ENCODE data around the gene DCUN1D4. TPM values are rescaled to one million over a fixed set of nuclear protein-coding genes. Genes with fewer than 3 reads are reported as not detected.

DCUN1D4 gene
- 31.5 and 32.6 TPM in 2 replicates for total RNA-seq

- Mint-ChIP-seq H3K27ac (peak within 1 kb of the TSS; percentile 96), H3K4me3 (ENCODE audit: low read depth) (peak within 1 kb of the TSS; percentile 91), H3K9me3 (no peaks in the 10 kb centered on the region), H3K36me3 (ENCODE audit: low read depth) (peaks cover 10% of the 10 kb centered on the region), H3K4me1 (ENCODE audit: low read depth) (peaks cover 16% of the 10 kb centered on the region), H3K27me3 (ENCODE audit: low read depth) (no peaks in the 10 kb centered on the region)
- intact Hi-C loops (cut with micrococcal nuclease): loop anchor here (1.0 to 5.0 kb wide), 4 partner anchors 55 to 1535 kb away; partner anchors contain the start of genes FIP1L1 and SGCB
- peak; percentile 98 for DNase-seq (ENCODE audit: low spot score)
Measured at GRCh38 chr4:51842554-51843308, at the start of gene DCUN1D4. Gene DCUN1D4 (plus strand): TSS chr4:51843153. CDS start chr4:51843243, 90 bp downstream.

GRCh38 chr4:51820443-51821234 lies 22.3 kb upstream of the DCUN1D4 start:
- Mint-ChIP-seq H3K4me1 (ENCODE audit: low read depth) (no peaks in the 10 kb centered on the region), H3K4me3 (ENCODE audit: low read depth) (no peak overlapping the region), H3K9me3 (peaks cover 24% of the 10 kb centered on the region), H3K36me3 (ENCODE audit: low read depth) (no peaks in the 10 kb centered on the region), H3K27ac (no peak overlapping the region), H3K27me3 (ENCODE audit: low read depth) (no peaks in the 10 kb centered on the region)
- intact Hi-C loops (cut with micrococcal nuclease): no loop called here
- DNase-seq (ENCODE audit: low spot score): no peak

- no peaks in the 10 kb centered on the region for H3K36me3 Mint-ChIP-seq (ENCODE audit: low read depth)
- DNase-seq (ENCODE audit: low spot score): no peak
- H3K4me3 Mint-ChIP-seq (ENCODE audit: low read depth): no peak overlapping the region
- H3K27me3 Mint-ChIP-seq (ENCODE audit: low read depth): no peaks in the 10 kb centered on the region
- H3K4me1 Mint-ChIP-seq (ENCODE audit: low read depth): no peaks in the 10 kb centered on the region
- intact Hi-C loops (cut with micrococcal nuclease): no loop called here
- H3K9me3 Mint-ChIP-seq: peaks cover 4% of the 10 kb centered on the region
- H3K27ac Mint-ChIP-seq: no peak overlapping the region
Measured at GRCh38 chr4:51825341-51825740, 17.6 kb upstream of the DCUN1D4 start.

DNA sequence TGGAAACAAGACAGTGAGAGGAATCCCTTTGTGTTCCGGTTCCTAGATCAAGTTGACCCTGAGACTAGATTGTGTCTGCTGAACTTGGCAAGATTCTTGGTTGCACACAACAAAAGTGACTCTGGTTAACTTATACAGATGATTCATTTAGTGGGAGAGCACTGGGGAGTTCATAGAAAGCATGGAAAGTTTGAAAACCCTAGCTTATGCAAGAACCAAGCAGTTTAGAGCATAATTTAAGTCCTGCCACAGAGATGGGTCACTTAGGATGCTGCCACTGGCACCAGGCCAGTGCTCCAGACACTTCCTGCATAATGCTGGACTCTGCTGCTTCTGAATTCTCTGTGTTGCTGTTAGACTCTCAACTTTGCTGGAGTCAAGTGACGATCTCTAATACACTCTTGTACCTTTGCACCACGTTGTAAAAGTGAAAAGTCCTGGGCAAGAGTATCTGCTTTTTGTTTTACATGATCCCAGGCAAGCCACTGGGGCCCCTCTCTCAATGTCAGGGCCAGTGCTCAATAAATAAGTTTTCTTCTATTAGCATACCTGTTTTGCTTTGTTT lies 12.7 kb upstream of the DCUN1D4 start:
- Mint-ChIP-seq H3K27ac (no peak overlapping the region), H3K4me1 (ENCODE audit: low read depth) (no peaks in the 10 kb centered on the region), H3K27me3 (ENCODE audit: low read depth) (no peaks in the 10 kb centered on the region), H3K36me3 (ENCODE audit: low read depth) (no peaks in the 10 kb centered on the region), H3K4me3 (ENCODE audit: low read depth) (no peak overlapping the region), H3K9me3 (no peaks in the 10 kb centered on the region)
- intact Hi-C loops (cut with micrococcal nuclease): no loop called here
- no peak for DNase-seq (ENCODE audit: low spot score)

- H3K4me1 Mint-ChIP-seq (ENCODE audit: low read depth): no peaks in the 10 kb centered on the region
- H3K4me3 Mint-ChIP-seq (ENCODE audit: low read depth): no peak overlapping the region
- H3K9me3 Mint-ChIP-seq: no peaks in the 10 kb centered on the region
- no peak overlapping the region for H3K27ac Mint-ChIP-seq
- H3K27me3 Mint-ChIP-seq (ENCODE audit: low read depth): no peaks in the 10 kb centered on the region
- peak; percentile 27 for DNase-seq (ENCODE audit: low spot score)
- intact Hi-C loops (cut with micrococcal nuclease): loop anchor here (1.0 kb wide), 1 partner anchor 195 kb away; no protein-coding TSS in a partner anchor
- no peaks in the 10 kb centered on the region for H3K36me3 Mint-ChIP-seq (ENCODE audit: low read depth)
Measured at GRCh38 chr4:51831133-51831532, 11.8 kb upstream of the DCUN1D4 start.

- H3K4me3 Mint-ChIP-seq (ENCODE audit: low read depth): no peak overlapping the region
- H3K27me3 Mint-ChIP-seq (ENCODE audit: low read depth): no peaks in the 10 kb centered on the region
- no peak overlapping the region for H3K27ac Mint-ChIP-seq
- intact Hi-C loops (cut with micrococcal nuclease): no loop called here
- no peak for DNase-seq (ENCODE audit: low spot score)
- H3K36me3 Mint-ChIP-seq (ENCODE audit: low read depth): no peaks in the 10 kb centered on the region
- H3K9me3 Mint-ChIP-seq: no peaks in the 10 kb centered on the region
- H3K4me1 Mint-ChIP-seq (ENCODE audit: low read depth): peaks cover 6% of the 10 kb centered on the region
Measured at GRCh38 chr4:51833236-51833635, 9.7 kb upstream of the DCUN1D4 start.

DNA sequence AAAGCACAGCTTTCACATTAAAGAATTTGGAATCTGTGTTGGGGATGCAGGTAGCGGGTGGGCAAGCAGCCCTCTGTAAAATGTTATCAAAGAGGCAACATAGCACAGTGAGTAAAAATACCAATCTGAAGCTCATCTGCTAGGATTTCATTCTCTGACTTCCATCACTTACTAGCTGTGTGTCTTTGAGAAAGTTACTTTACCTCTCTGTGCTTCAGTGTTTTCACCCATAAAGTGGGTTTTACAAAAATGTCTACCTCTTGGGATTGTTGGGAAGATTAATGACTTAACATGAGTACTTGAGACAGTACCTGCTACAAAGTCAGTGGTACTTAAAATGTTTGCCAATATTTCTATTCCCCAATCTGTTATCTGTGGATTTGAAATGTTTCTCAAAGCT lies 7.9 kb upstream of the DCUN1D4 start:
- H3K27me3 Mint-ChIP-seq (ENCODE audit: low read depth): no peaks in the 10 kb centered on the region
- no peaks in the 10 kb centered on the region for H3K9me3 Mint-ChIP-seq
- intact Hi-C loops (cut with micrococcal nuclease): no loop called here
- no peak for DNase-seq (ENCODE audit: low spot score)
- no peak overlapping the region for H3K27ac Mint-ChIP-seq
- no peaks in the 10 kb centered on the region for H3K36me3 Mint-ChIP-seq (ENCODE audit: low read depth)
- H3K4me3 Mint-ChIP-seq (ENCODE audit: low read depth): no peak overlapping the region
- peaks cover 6% of the 10 kb centered on the region for H3K4me1 Mint-ChIP-seq (ENCODE audit: low read depth)

DNA sequence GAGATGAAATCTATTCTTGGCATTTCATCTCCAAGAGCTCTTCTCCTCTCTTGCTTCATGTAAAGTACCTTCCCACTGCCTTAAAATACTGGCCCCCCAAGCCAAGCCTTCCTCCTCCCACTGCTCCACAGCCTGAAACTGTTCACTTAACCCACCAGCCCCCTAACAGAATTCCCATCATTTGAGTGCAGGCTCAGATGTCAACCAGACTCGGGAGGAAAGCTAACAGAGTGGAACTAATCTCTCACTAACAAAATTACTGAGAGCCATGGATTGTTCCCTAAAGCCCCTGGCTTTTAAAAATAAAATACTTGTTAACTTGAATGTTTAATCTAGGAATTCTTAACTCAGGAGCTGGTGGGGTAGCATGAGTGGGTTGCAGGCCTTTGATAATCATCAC lies 7.1 kb upstream of the DCUN1D4 start:
- Mint-ChIP-seq H3K9me3 (no peaks in the 10 kb centered on the region), H3K4me3 (ENCODE audit: low read depth) (no peak overlapping the region), H3K27ac (no peak overlapping the region), H3K4me1 (ENCODE audit: low read depth) (peaks cover 6% of the 10 kb centered on the region), H3K27me3 (ENCODE audit: low read depth) (no peaks in the 10 kb centered on the region), H3K36me3 (ENCODE audit: low read depth) (no peaks in the 10 kb centered on the region)
- DNase-seq (ENCODE audit: low spot score): no peak
- intact Hi-C loops (cut with micrococcal nuclease): no loop called here

- no peaks in the 10 kb centered on the region for H3K9me3 Mint-ChIP-seq
- no peak overlapping the region for H3K4me3 Mint-ChIP-seq (ENCODE audit: low read depth)
- DNase-seq (ENCODE audit: low spot score): no peak
- H3K4me1 Mint-ChIP-seq (ENCODE audit: low read depth): peaks cover 6% of the 10 kb centered on the region
- H3K27ac Mint-ChIP-seq: no peak overlapping the region
- intact Hi-C loops (cut with micrococcal nuclease): no loop called here
- no peaks in the 10 kb centered on the region for H3K27me3 Mint-ChIP-seq (ENCODE audit: low read depth)
- no peaks in the 10 kb centered on the region for H3K36me3 Mint-ChIP-seq (ENCODE audit: low read depth)
Measured at GRCh38 chr4:51836549-51836948, 6.4 kb upstream of the DCUN1D4 start.

DNA sequence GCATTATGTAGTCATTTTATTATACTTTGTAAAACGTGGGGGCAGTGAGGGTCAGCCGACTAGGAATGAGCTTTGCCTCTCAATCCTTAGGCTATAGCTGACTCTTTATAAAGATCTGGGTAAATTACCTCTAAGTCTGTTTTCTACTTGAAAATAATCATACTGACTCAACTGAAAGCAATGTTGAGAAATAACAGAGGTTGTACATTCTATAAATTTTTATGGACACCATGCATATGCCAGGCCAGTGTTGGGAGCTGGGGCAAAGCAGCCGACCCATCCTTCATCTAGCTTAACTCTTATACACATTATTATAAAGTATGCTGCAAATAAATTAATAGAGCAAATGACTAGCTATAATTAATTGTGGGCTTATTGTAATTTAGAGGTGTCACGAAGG lies 2.2 kb upstream of the DCUN1D4 start:
- no peaks in the 10 kb centered on the region for H3K9me3 Mint-ChIP-seq
- H3K4me3 Mint-ChIP-seq (ENCODE audit: low read depth): no peak overlapping the region
- peaks cover 22% of the 10 kb centered on the region for H3K4me1 Mint-ChIP-seq (ENCODE audit: low read depth)
- H3K27ac Mint-ChIP-seq: no peak overlapping the region
- no peaks in the 10 kb centered on the region for H3K27me3 Mint-ChIP-seq (ENCODE audit: low read depth)
- H3K36me3 Mint-ChIP-seq (ENCODE audit: low read depth): peaks cover 6% of the 10 kb centered on the region
- DNase-seq (ENCODE audit: low spot score): no peak
- intact Hi-C loops (cut with micrococcal nuclease): loop anchor here (5.0 kb wide), 3 partner anchors 57 to 1537 kb away; partner anchors contain the start of gene FIP1L1

GRCh38 chr4:51842167-51842553 lies 793 bp upstream of the DCUN1D4 start:
- H3K4me1 Mint-ChIP-seq (ENCODE audit: low read depth): peaks cover 16% of the 10 kb centered on the region
- peak overlapping the region; percentile 91 for H3K4me3 Mint-ChIP-seq (ENCODE audit: low read depth)
- H3K36me3 Mint-ChIP-seq (ENCODE audit: low read depth): peaks cover 10% of the 10 kb centered on the region
- H3K27ac Mint-ChIP-seq: peak overlapping the region; percentile 44
- intact Hi-C loops (cut with micrococcal nuclease): loop anchor here (5.0 kb wide), 3 partner anchors 55 to 1535 kb away; partner anchors contain the start of gene FIP1L1
- H3K27me3 Mint-ChIP-seq (ENCODE audit: low read depth): no peaks in the 10 kb centered on the region
- no peak for DNase-seq (ENCODE audit: low spot score)
- H3K9me3 Mint-ChIP-seq: no peaks in the 10 kb centered on the region

- peak overlapping the region; percentile 92 for H3K27ac Mint-ChIP-seq
- H3K36me3 Mint-ChIP-seq (ENCODE audit: low read depth): peaks cover 16% of the 10 kb centered on the region
- H3K9me3 Mint-ChIP-seq: no peaks in the 10 kb centered on the region
- DNase-seq (ENCODE audit: low spot score): no peak
- intact Hi-C loops (cut with micrococcal nuclease): loop anchor here (1.0 to 5.0 kb wide), 4 partner anchors 54 to 1534 kb away; partner anchors contain the start of genes FIP1L1 and SGCB
- peak overlapping the region; percentile 90 for H3K4me3 Mint-ChIP-seq (ENCODE audit: low read depth)
- peaks cover 16% of the 10 kb centered on the region for H3K4me1 Mint-ChIP-seq (ENCODE audit: low read depth)
- H3K27me3 Mint-ChIP-seq (ENCODE audit: low read depth): no peaks in the 10 kb centered on the region
Measured at GRCh38 chr4:51843309-51844152, 578 bp downstream of the DCUN1D4 start.
